Activated CD4-positive, alpha-beta T cell treated with anti-CD3 and anti-CD28 coated beads, Interleukin-2, amount 50 U/mL, for 24 hours (primary cell): Measurements from ENCODE around the gene GAS2L2.

ENCODE experiments used
- DNase-seq, 2 donors: peaks; one replicate each; pipeline ENCODE4 v3.0.0-alpha.2; 2020; ENCODE audit warnings: low read depth in 1 of 2, low spot score in 1 of 2

The GAS2L2 gene

DNA sequence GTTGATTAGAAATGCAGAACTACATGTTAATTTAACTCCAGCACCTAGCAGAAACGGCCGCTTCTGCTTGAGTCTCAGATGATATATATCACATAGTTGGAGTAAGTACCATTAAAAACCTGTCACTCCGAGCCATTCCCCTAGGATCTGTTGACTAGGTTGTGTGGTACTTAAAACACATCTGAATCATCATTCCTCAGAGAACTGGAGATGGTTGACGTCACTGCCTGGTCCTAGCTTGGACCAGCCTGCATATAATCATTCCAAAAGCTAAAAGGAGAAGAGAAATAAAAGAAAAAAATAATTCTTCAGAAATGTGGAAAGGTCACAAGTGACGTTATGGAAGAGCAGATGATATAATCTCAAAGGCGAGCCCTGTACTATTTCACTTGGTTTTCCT, 52.9 kb downstream of the GAS2L2 start:
- DNase-seq = no peak

DNA sequence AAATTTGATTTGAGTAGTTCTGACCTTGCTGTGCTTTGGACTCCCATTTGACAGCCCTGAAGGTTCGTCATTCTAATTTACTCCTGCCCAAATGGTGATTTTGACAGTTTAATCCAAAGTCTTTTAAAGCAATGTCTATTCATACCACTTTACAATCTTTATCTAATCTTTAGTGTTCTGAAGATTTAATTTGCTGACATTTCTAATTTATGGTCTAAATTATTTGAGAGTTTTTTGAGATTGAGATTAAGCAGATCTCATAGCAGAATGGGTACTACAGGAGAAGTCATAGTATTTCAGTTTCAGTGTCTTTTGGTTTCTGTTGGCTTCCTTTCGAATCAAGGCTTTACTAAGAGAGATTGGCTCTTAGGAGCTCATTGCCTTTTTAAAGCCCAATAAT, 54.2 kb downstream of the GAS2L2 start:
- DNase-seq = no peak

DNA sequence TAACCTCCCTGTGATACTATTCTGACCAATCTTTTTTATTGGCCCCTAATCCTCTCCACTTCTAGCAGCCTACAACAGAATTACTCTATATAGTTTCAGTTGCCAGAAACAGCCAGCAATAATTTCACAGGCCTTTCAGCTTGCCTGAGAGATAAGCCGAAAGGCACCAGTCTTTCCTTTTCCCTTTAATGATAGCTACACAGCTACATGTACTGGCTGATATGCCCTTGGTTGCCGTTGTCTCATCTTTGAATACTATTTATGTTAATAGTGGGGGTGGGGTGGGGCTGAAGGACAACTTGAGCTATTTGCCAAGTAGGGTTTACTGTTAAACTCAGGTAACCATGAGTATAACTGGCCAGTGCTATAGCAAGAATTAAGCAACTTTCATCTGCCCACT, 57.4 kb downstream of the GAS2L2 start:
- no peak for DNase-seq

DNA sequence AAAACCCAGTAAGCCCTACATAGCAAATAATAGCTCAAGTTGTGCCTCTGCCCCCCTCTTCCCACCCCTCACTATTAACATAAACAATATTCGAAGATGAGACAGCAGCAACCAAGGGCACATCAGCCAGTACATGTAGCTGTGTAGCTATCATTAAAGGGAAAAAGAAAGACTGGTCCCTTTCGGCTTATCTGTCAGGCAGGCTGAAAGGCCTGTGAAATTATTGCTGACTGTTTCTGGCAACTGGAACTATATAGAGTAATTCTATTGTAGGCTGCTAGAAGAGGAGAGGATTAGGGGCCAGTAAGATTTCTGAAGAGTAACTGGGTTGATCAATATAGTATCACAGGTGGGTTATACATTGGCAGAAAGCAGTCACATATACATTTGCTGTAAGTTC, 58.1 kb downstream of the GAS2L2 start:
- no peak for DNase-seq
